Measurements from ENCODE around the gene PPP6R2. TPM values are rescaled to one million over a fixed set of nuclear protein-coding genes. Genes with fewer than 3 reads are reported as not detected.
"Not testable (repeated sequence)": the region's sequence is repeated elsewhere in the genome, so short reads cannot be mapped to it uniquely, and the experiment has no call there.

Gene PPP6R2
- polyA plus RNA-seq, 1 donor, result 35.5 TPM

DNA sequence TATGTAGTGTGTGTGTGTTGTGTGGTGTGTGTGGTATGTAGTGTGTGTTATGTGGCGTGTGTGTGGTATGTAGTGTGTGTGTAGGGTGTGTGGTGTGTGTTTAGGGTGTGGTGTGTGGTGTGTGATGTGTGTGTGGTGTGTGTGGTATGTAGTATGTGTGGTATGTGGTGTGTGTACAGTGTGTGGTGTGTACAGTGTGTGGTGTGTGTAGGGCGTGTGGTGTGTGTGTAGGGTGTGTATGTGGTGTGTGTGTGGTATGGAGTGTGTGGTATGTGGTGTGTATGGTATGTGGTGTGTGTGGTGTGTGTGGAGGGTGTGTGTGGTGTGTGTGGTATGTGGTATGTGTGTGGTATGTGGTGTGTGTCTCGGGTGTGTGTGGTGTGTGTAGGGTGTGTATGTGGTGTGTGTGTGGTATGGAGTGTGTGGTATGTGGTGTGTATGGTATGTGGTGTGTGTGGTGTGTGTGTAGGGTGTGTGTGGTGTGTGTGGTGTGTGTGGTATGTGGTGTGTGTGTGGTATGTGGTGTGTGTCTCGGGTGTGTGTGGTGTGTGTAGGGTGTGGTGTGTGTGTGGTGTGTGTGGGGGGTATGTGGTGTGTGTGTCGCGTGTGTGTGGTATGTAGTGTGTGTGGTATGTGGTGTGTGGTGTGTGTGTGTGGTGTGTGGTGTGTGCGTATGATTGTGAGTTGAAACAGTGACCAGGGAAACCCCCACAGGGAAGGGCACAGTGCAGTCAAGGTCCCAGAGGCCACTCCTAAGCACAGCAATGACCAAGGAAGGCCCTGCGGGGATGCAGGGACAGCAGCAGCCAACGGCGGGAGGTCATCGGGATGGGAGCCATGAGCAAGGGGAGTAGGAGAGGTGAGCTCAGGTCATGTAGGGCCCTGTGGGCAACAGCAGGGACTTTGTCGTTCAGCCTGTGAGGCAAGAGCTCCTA is 2.9 kb upstream of the PPP6R2 start:
- no peak for DNase-seq (ENCODE audit: low read depth)

DNA sequence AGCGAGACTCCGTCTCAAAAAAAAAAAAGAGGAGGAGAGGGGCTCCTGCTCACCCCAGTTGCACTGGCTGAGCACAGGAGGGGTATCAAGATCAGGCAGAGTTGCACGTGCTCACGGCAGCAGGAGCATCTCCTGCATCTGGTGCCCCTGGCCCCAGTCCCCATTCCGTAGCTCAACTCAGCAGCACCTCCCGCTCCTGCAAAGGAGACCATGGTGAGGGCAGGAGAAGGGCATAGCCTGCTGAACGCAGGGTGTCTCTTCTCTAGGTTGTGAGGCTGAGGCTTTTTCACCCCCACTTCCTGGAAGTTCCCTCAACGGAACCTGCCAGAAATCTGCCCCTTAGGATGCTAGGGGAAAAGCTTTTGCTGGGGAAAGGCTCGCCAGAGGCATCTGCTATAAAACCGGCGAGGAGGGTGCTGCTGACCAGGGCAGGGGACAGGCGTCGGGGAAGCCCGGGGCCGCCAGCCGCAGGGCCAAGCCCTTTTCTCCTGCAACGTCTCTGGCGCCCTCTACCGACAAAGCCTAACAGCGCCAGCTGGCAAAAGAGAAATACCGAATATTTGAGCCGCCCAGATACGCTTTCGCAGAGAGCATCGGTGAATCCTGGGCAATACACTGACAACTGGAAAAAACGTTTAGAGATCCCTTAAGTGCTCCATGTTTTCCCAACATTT is 1.0 kb upstream of the PPP6R2 start:
- no peak for DNase-seq (ENCODE audit: low read depth)

DNA sequence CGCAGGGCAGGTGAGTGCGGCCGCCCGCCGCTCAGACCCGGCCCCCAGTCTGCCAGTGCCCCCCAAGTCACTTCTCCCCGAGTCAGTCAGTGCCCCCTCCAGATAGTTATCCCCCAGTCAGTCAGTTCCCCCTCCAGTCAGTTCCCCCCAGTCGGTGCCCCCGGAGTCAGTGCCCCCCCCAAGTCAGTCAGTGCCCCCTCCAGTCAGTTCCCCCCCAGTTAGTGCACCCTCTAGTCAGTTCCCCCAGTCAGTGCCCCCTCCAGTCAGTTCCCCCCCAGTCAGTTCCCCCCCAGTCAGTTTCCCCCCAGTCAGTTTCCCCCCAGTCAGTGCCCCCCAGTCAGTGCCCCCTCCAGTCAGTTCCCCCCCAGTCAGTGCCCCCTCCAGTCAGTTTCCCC is 411 bp downstream of the PPP6R2 start:
- no peak for DNase-seq (ENCODE audit: low read depth)

DNA sequence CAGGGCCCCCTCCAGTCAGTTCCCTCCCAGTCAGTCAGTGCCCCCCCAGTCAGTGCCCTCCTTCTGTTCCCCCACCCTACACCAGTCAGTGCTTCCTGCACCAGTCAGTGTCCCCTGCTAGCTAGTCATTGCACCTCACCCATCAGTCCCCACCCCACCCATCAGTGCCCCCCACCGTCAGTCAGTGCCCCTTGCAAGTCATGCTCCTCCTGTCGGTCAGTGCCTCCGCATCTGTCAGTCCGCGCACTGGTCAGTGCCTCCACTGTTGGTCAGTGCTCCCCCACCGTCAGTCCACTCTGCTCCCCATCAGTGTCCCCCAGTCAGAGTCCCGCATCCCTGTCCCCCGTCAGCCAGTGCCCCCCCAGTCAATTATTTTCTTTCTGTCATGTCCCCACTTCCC is 3.3 kb downstream of the PPP6R2 start:
- no peak for DNase-seq (ENCODE audit: low read depth)

DNA sequence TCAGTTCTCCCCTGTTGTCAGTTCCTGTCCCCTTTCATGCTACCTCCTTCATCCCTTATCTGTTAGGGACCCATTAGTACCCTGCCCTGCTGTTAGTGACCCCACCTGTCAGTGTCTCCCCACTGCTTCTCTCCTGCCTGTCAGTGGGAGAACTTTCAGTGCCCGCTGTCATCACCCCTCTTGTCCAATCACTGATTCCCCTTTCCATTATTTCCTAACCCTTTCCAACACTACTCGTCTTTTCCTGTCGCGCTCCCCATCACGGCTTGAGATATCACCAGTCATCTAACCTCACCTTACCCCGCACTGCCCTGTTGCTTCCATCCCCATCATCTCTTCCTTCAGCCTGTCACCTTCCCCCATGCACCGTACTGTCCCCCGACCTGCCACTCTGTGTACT is 4.0 kb downstream of the PPP6R2 start:
- DNase-seq (ENCODE audit: low read depth), result no peak

DNA sequence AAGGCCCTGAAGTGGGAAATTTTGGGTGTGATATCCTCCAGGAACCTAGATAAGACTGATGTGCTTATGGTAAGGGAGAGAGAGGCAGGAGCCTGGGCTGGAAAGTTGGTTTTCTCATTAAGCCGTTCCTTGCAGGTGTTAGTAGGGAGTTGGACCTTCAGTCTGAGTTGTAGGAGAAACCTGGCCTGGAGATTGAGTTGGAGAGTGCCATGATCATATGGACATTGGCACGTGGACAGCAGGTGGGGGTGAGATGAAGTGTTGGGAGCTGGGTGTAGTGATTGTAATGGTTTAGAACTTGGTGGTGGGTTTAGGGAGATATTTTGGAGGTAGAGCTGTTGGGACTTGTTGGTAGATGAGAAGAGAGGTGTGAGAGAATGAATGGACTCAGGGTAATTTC is 4.9 kb downstream of the PPP6R2 start:
- DNase-seq (ENCODE audit: low read depth), result no peak

DNA sequence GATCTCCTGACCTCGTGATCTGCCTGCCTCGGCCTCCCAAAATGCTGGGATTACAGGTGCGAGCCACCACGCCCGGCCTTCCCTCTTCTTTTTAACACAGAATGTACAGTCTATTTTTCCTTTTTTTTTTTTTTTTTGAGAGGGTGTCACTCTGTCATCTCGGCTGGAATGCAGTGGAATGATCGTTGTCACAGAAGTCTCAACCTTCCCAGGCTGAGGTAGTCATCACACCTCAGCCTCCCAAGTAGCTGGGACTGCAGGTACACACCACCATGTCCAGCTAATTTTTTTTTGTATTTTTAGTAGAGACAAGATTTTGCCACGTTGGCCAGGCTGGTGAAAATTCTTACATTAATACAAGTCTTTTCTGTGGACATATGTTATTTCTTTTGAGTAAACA is 13.1 kb downstream of the PPP6R2 start:
- DNase-seq (ENCODE audit: low read depth), result no peak

DNA sequence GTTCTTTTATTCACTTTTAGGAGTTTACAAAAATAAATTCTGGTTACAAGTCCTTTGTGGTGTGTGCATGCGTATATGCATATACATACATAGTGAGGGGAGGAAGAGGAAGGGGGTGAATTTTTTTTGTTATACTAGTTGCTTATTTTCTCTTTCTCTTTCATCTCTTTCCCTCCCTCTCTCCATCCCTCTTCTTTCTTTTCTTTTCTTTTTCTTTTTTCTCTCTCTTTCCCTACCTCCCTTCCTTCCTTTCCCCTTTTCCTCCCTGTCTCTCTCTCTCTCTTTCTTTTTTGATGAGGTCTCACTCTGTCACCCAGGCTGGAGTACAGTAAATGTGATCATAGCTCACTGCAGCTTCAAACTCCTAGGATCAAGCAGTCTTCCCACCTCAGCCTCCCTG is 14.1 kb downstream of the PPP6R2 start:
- no peak for DNase-seq (ENCODE audit: low read depth)

DNA sequence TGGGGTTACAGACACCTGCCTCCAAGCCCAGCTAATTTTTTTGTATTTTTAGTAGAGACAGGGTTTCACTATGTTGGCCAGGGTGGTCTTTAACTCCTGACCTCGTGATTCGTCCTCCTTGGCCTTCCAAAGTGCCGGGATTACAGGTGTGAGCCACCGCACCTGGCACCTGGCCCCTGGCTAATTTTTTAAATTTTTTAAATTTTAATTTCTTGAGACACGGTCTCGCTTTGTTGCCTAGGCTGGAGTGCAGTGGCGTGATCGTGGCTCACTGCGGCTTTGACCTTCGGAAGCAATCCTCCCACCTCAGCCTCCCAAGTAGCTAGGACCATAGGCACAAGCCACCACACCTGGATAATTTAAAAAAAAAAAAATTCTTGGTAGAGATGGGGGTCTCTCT is 14.6 kb downstream of the PPP6R2 start:
- no peak for DNase-seq (ENCODE audit: low read depth)

DNA sequence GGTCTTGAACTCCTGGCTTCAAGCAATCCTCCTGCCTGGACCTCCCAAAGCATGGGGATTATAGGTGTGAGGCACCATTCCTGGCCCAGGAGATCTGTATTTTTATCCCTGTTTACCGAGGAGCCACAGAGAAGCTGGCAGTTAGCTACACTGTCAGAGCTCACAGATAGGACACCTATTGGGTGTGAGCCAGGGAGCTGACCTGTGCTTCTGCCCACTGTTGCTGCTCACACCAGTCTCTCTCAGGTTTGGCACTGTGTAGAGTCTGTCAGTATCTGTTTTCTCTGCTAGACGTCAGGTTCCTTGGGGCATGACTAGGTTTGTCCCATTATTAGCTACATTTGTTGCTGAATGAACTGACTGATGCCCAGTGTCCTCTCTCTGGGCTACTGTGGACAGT is 17.5 kb downstream of the PPP6R2 start:
- no peak for DNase-seq (ENCODE audit: low read depth)

DNA sequence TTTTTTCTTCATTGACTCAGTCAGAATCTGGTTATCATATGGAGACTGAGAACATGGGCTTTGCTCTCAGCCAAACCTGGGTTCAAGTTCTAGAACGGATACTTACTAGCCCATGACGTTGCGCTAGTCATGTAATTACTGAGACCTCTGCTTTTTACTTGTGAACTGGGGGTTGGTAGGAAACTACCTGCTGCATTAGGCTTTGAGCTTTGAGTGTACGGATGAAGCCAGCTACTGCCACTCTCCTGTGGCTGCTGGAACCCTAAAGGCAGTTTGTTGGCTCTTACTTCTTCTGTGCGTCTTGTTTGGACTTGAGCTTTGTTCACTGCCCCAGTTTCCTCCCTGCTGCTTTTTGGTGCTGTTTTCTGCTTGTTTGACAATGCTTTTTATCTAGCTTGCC is 18.1 kb downstream of the PPP6R2 start:
- no peak for DNase-seq (ENCODE audit: low read depth)

DNA sequence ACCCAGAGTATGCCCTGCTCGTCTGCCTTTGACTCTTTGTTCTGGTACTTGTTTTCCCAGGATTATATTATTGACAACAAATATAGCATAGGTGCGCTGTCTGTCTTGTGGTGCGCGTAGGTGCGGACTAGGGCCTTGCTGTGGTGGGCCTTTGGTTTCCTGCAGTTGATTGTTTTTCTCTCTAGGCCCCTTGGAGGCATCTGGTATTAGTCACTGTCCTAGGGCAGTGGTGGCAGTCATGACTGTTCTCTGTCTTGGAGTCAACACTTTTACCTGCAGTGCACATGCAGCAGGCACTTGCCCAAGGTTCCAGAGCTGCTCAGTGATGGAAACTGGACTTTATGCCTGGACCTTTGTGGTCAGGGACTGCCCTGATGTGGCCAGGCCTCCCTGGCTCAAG is 18.6 kb downstream of the PPP6R2 start:
- DNase-seq (ENCODE audit: low read depth), result no peak

DNA sequence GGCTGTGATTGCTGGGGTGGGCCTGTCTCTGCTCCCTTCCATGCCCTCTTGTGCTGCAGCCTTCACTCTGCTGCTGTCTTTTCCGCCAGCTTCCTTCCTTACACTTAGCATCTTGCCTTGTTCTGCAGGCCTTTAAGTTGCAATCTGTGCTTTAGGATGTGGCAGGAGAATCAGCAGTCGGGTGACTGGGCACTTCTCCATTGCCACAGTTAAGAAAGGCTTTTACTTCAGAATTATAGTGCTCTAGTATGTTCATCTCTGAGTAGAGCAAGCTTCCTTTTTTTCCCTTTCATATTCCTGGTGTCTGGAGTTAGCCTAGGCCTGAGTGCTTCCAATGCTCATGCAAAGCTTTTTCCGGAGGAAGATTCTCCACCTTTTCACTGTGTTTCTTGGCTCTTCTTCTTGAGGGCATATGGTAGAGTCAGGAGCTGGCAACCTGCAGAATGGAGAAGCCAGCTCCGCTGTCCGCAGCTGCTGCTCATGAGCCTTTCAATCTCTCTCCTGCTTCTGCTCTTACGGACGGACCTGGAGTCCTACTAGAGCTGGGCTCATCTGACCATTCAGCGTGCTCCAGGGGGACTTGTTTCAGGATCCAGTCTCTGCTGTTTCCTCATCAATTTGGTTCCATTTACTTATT is 20.2 kb downstream of the PPP6R2 start:
- DNase-seq (ENCODE audit: low read depth), result no peak

DNA sequence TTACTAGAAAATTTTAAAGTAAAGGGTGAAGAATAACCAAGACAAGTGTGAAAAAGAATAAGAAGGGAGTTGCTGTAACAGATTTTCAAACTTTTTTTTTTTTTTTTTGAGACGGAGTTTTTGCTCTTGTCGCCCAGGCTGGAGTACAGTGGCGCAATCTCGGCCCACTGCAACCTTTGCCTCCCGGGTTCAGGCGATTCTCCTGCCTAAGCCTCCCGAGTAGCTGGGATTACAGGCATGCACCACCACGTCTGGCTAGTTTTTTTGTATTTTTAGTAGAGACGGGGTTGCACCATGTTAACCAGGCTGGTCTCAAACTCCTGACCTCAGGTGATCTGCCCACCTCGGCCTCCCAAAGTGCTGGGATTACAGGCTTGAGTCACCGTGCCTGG is 20.7 kb downstream of the PPP6R2 start:
- not testable (repeated sequence) for DNase-seq (ENCODE audit: low read depth)

DNA sequence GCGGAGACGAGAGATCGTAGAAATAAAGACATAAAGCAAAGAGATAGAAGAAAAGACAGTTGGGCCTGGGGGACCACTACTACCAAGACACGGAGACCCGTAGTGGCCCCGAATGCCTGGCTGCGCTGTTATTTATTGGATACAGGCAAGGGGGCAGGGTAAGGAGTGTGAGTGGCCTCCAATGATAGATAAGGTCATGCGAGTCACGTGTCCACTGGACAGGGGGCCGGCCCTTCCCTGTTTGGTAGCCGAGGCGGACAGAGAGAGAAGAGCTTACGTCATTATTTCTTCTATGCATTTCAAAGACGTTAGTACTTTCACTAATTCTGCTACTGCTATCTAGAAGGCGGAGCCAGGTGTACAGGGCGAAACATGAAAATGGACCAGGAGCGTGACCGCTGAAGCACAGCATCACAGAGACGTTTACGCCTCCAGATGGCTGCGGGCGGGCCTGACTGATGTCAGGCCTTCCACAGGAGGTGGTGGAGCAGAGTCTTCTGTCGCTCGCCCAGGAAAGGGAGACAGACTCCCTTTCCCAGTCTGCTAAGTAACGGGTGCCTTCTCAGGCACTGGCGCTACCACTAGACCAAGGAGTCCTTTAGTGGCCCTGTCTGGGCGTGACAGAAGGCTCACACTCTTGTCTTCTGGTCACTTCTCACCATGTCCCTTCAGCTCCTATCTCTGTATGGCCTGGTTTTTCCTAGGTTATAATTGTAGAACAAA is 24.8 kb downstream of the PPP6R2 start:
- no peak for DNase-seq (ENCODE audit: low read depth)

DNA sequence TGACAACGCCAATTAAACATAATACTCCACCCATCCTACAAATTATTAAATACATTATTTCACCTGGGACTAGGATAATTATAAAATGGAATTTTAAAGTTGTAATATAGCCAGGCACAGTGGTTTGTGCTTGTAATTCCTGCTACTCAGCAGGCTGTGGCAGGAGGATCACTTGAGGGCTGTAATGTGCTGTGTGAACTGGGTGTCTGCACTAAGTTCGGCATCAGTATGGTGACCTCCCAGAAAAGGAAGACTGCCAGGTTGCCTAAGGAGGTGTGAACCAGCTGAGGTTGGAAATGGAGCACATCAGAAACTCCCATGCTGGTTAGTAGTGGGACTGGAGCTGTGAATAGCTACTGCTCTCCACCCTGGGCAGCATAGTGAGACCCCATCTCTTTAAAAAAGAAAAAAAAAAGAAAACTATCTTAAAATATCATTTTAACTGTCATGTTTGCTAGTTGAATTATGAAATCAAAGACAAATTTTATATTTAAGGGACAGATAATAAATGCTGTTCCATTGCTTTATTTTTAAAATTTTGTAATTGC is 28.0 kb downstream of the PPP6R2 start:
- DNase-seq (ENCODE audit: low read depth), result no peak

DNA sequence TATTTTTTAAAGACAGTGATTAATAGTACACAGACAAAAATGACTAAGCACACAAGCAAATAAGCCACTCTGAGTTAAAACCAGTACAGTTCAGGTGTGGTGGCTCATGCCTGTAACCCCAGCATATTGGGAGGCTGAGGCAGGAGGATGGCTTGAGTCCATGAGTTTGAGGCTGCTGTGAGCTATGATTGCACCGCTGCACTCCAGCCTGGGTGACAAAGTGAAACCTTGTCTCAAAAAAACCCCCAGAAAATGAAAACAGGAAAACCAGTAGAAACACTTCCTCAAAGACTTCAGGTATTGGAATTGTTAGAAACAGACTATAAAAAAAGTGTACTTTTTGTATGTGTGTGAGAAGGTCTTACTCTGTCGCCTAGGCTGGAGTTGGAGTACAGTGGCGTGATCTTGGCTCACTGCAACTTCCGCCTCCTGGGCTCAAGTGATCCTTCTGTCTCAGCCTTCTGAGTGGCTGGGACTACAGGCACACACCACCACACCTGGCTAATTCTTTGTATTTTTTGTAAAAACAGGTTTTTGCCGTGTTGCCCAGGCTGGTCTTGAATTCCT is 33.0 kb downstream of the PPP6R2 start:
- DNase-seq (ENCODE audit: low read depth), result no peak

DNA sequence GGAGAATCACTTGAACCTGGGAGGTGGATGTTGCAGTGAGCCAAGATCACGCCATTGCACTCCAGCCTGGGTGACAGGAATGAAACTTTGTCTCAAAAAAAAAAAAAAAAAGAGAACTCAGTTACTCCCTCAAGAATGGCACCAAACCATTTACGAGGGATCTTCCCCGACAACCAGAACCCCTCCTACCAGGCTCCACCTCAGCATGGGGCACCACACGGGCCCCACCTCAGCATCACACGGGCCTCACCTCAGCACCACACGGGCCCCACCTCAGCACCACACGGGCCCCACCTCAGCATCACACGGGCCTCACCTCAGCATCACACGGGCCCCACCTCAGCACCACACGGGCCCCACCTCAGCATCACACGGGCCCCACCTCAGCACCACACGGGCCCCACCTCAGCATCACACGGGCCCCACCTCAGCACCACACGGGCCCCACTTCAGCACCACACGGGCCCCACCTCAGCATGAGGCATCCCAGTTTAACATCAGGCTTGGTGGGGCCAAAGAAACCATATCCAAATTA is 38.0 kb downstream of the PPP6R2 start:
- DNase-seq (ENCODE audit: low read depth), result not testable (repeated sequence)

DNA sequence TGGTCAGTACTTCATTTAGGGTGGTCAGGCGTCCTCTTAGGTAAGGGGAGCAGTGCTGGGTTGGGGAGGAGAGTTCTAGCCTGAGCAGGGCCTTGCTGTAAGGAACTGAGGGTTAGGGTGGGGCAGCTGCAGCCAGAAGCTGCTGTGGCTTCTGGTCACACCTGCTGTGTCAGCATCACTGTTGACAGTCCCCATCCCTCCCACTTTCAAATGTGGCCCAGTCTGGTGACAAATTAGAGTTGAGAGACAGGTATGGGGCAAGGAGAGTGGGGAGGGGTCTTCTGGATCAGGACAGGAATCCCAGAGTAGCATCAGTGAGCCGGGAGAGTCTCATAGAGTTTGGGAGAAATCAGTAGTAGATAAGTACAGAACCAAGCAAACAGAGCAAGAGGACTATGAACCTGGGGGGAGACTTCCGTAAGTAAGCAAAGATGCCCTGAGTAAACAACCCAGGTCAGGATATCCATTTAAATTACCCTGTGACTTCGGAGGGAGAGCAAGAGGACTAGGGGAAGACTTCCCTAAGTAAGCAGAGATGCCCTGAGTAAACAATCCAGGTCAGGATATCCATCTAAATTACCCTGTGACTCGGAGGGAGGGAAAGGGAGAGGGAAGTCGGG is 53.7 kb downstream of the PPP6R2 start:
- DNase-seq (ENCODE audit: low read depth), result no peak

DNA sequence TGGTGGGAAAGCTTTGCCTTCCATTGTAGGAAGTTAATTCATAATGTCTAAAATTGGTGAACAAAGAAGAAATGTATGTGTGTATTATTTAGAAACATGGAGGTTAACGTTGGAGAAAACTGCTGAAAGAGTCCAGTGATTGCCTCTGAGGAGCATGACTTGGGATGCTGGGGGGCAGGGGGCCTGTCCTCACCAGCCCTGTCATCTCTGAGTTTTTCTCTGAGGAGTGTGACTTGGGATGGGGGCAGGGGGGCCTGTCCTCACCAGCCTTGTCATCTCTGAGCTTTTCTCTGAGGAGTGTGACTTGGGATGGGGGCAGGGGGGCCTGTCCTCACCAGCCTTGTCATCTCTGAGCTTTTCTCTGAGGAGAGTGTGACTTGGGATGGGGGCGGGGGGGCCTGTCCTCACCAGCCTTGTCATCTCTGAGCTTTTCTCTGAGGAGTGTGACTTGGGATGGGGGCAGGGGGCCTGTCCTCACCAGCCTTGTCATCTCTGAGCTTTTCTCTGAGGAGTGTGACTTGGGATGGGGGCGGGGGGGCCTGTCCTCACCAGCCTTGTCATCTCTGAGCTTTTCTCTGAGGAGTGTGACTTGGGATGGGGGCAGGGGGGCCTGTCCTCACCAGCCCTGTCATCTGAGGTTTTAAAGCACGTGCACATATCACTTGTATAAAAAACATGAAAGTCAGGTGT is 54.4 kb downstream of the PPP6R2 start:
- not testable (repeated sequence) for DNase-seq (ENCODE audit: low read depth)

All from forelimb muscle (tissue), 1 donor.